Left hindlimb (tissue), 1 donor: Measurements from ENCODE around the gene FLRT1.

ENCODE experiments used
- DNase-seq: peaks from one replicate; pipeline ENCODE4 v3.0.0-alpha.2; 2018

FLRT1 gene

GRCh38 chr11:64048042-64048854 is 12.5 kb downstream of the FLRT1 start:
- DNase-seq, result peak; percentile 78

GRCh38 chr11:64049509-64049908 is 13.8 kb downstream of the FLRT1 start:
- no peak for DNase-seq

- no peak for DNase-seq
These were observed 15.6 kb downstream of the FLRT1 start for GRCh38 chr11:64051297-64051696.

GRCh38 chr11:64052436-64052835 is 16.7 kb downstream of the FLRT1 start:
- DNase-seq, result no peak

GRCh38 chr11:64052938-64053622 is 17.3 kb downstream of the FLRT1 start:
- no peak for DNase-seq

GRCh38 chr11:64053699-64054098 is 18.0 kb downstream of the FLRT1 start:
- DNase-seq, result no peak

GRCh38 chr11:64055077-64055476 is 19.3 kb downstream of the FLRT1 start:
- no peak for DNase-seq

GRCh38 chr11:64056213-64056785 is 20.6 kb downstream of the FLRT1 start:
- peak; percentile 81 for DNase-seq

- no peak for DNase-seq
These were observed 21.1 kb downstream of the FLRT1 start for GRCh38 chr11:64056861-64057260.

GRCh38 chr11:64057890-64058289 is 22.2 kb downstream of the FLRT1 start:
- DNase-seq, result no peak

GRCh38 chr11:64058494-64058893 is 22.8 kb downstream of the FLRT1 start:
- peak; percentile 68 for DNase-seq

GRCh38 chr11:64059339-64060140 is 23.8 kb downstream of the FLRT1 start:
- DNase-seq, result no peak

- DNase-seq, result no peak
These were observed 24.6 kb downstream of the FLRT1 start for GRCh38 chr11:64060263-64060860.

- DNase-seq, result no peak
These were observed 25.2 kb downstream of the FLRT1 start for GRCh38 chr11:64060861-64061444.

GRCh38 chr11:64062185-64063039 is 26.7 kb downstream of the FLRT1 start:
- DNase-seq, result no peak

GRCh38 chr11:64063777-64064176 is 28.0 kb downstream of the FLRT1 start:
- DNase-seq, result no peak

- no peak for DNase-seq
These were observed 28.8 kb downstream of the FLRT1 start for GRCh38 chr11:64064374-64065140.

- DNase-seq, result no peak
These were observed 29.4 kb downstream of the FLRT1 start for GRCh38 chr11:64065141-64065465.

GRCh38 chr11:64065712-64066111 is 30.0 kb downstream of the FLRT1 start:
- no peak for DNase-seq

GRCh38 chr11:64067230-64067993 is 31.7 kb downstream of the FLRT1 start:
- no peak for DNase-seq
